Measurements from ENCODE around the gene GRIK3.

Gene GRIK3

DNA sequence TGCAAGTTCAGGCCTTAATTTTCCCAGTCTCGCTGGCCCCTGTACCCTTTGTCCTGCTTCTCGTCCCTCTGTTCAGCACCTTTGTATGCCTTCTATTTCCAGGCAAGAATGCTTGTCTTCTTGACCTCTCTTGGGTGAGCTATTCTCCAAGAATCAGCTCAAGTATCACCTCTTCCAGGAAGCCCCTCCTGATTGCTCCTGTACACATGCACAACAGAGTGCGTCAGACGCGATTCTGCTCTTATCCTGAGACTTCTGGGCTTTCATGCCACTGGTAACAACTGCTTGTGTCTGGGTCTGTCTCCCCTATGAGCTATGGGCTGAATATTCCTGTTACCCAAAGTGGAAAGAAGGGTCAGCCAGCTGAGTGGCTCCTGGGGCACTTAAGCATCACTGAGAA lies 170.8 kb downstream of the GRIK3 start:
- Histone ChIP-seq H3K36me3 (ENCODE audit: control insufficient read depth, insufficient read depth, low read length) (no peaks in the 10 kb centered on the region), H3K4me3 (ENCODE audit: insufficient read depth, low read depth, low read length) (no peak overlapping the region), H3K27ac (ENCODE audit: insufficient read depth, low read depth, low read length, poor library complexity, severe bottlenecking) (no peak overlapping the region), H3K27me3 (ENCODE audit: control insufficient read depth, insufficient read depth, low read length, poor library complexity, severe bottlenecking) (no peaks in the 10 kb centered on the region), H3K4me1 (ENCODE audit: control insufficient read depth, insufficient read depth, low read length) (no peaks in the 10 kb centered on the region), H3K9me3 (ENCODE audit: control insufficient read depth, low read length) (no peaks in the 10 kb centered on the region)
- WGBS, 2 experiments: 92% methylated on average over 5 of the region's 5 CpGs

DNA sequence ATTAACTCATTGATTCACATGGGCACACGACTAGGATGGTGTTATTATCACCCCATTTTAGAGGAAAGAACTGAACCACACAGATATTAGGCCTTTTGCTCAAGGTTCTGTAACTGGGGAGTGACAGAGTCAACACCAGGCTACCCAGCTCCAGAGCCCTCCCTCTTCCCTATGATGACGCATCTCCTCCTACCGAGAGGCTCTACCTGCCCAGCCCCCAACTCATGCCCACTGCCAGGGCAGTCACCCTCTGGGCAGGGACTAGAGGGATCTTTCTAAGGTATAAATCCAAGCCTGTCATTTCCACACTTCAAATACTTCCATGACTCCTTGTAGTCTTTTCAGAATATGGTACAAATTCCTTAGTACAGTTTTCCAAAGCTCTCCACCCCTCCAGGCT lies 171.3 kb downstream of the GRIK3 start:
- Histone ChIP-seq H3K4me3 (ENCODE audit: insufficient read depth, low read depth, low read length) (no peak overlapping the region), H3K36me3 (ENCODE audit: control insufficient read depth, insufficient read depth, low read length) (no peaks in the 10 kb centered on the region), H3K9me3 (ENCODE audit: control insufficient read depth, low read length) (no peaks in the 10 kb centered on the region), H3K4me1 (ENCODE audit: control insufficient read depth, insufficient read depth, low read length) (no peaks in the 10 kb centered on the region), H3K27me3 (ENCODE audit: control insufficient read depth, insufficient read depth, low read length, poor library complexity, severe bottlenecking) (no peaks in the 10 kb centered on the region), H3K27ac (ENCODE audit: insufficient read depth, low read depth, low read length, poor library complexity, severe bottlenecking) (no peak overlapping the region)
- 73 to 83% methylated on average over 3 of the region's 3 CpGs for WGBS, 2 experiments

DNA sequence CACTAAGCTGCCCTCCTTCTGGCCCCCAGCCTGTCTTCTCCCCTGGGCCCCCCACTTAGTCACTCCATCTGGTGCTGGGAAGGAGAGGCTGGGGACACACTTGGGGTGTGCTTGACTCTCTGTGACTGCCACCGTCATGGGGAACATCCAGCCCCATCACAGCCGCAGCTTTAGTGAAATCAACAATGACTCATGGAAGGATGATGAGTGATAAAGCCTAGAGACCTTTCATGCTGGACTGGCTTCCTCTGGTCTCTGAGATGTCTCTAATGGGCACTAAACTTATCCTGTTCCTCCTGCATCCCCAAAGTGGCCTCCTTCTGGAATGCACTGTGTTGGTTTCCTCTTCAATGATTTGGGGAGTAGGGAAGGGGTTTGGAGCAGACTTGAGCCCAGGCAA lies 172.9 kb downstream of the GRIK3 start:
- Histone ChIP-seq H3K27me3 (ENCODE audit: control insufficient read depth, insufficient read depth, low read length, poor library complexity, severe bottlenecking) (no peaks in the 10 kb centered on the region), H3K36me3 (ENCODE audit: control insufficient read depth, insufficient read depth, low read length) (no peaks in the 10 kb centered on the region), H3K9me3 (ENCODE audit: control insufficient read depth, low read length) (no peaks in the 10 kb centered on the region), H3K27ac (ENCODE audit: insufficient read depth, low read depth, low read length, poor library complexity, severe bottlenecking) (no peak overlapping the region), H3K4me3 (ENCODE audit: insufficient read depth, low read depth, low read length) (no peak overlapping the region), H3K4me1 (ENCODE audit: control insufficient read depth, insufficient read depth, low read length) (no peaks in the 10 kb centered on the region)
- 90 to 93% methylated on average over 2 of the region's 2 CpGs for WGBS, 2 experiments

DNA sequence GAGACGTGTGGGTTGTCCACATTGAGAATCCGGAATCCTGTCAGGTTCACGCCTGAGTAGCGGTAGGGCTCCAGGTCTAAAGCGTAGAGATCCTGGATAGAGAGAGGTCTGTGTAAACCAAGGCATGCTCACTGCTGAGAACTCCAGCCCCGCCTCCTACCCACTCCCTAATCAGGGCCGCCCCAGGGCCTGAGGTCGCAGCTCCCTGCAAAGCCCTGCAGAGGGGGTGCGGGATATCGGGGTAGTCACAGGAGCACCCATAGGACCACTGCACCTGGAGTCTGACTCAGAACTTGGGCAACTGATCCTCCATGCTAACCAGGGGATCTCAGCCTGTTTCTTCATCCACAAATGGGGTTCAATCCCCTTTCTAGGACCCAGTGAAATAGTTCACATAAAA lies 174.4 kb downstream of the GRIK3 start:
- 89 to 92% methylated on average over 10 of the region's 10 CpGs for WGBS, 2 experiments

DNA sequence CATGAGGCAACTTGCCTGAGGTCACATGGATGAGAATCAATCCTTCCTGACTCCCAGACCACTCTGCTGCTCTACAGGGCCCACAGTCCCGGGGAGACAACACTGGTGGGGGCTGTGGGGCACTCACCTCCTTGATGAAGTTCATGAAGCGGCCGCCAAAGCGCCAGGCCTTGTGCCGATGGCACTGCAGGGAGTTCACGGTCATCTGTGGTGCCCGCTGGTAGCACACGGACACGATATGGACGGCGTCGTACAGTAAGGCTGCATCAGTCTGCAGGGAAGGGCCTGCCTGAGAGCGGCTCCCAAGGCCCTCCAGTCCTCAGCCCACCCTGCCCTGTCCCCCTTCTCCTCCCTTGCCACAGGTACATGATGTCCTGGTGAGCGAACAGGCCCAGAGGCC lies 175.3 kb downstream of the GRIK3 start:
- Histone ChIP-seq H3K27ac (ENCODE audit: insufficient read depth, low read depth, low read length, poor library complexity, severe bottlenecking) (no peak overlapping the region), H3K27me3 (ENCODE audit: control insufficient read depth, insufficient read depth, low read length, poor library complexity, severe bottlenecking) (no peaks in the 10 kb centered on the region), H3K4me3 (ENCODE audit: insufficient read depth, low read depth, low read length) (no peak overlapping the region), H3K4me1 (ENCODE audit: control insufficient read depth, insufficient read depth, low read length) (no peaks in the 10 kb centered on the region), H3K36me3 (ENCODE audit: control insufficient read depth, insufficient read depth, low read length) (no peaks in the 10 kb centered on the region), H3K9me3 (ENCODE audit: control insufficient read depth, low read length) (no peaks in the 10 kb centered on the region)
- WGBS, 2 experiments: 96% methylated on average over 14 of the region's 14 CpGs

More for the DNA sequence above, 174.4 kb downstream of the GRIK3 start:
- Histone ChIP-seq H3K27me3 (ENCODE audit: control insufficient read depth, insufficient read depth, low read length, poor library complexity, severe bottlenecking) (no peaks in the 10 kb centered on the region), H3K27ac (ENCODE audit: insufficient read depth, low read depth, low read length, poor library complexity, severe bottlenecking) (no peak overlapping the region), H3K4me3 (ENCODE audit: insufficient read depth, low read depth, low read length) (no peak overlapping the region), H3K9me3 (ENCODE audit: control insufficient read depth, low read length) (no peaks in the 10 kb centered on the region), H3K4me1 (ENCODE audit: control insufficient read depth, insufficient read depth, low read length) (no peaks in the 10 kb centered on the region), H3K36me3 (ENCODE audit: control insufficient read depth, insufficient read depth, low read length) (no peaks in the 10 kb centered on the region)

DNA sequence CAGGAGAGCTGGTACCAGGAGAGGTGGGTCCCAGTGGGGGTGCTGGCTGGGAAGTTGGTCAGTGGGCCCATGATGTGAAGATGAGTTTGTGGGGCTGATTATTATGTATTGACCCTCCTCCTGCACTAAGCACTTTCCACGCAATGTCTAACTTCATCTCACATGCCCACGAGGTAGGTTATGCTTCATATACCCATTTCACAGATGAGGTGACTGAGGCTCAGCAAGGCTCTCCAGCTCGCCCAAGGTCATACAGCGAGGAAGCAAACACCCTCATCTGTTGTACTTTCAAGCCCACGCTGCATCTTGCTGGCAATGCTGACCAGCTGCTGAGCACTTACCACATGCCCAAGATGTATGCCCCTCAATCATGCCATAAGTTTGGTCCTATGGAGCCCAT lies 175.8 kb downstream of the GRIK3 start:
- WGBS, 2 experiments: 95 to 96% methylated on average over 5 of the region's 5 CpGs
- H3K27ac ChIP-seq (ENCODE audit: insufficient read depth, low read depth, low read length, poor library complexity, severe bottlenecking): no peak overlapping the region
- no peaks in the 10 kb centered on the region for H3K4me1 ChIP-seq (ENCODE audit: control insufficient read depth, insufficient read depth, low read length)
- H3K36me3 ChIP-seq (ENCODE audit: control insufficient read depth, insufficient read depth, low read length): no peaks in the 10 kb centered on the region
- H3K4me3 ChIP-seq (ENCODE audit: insufficient read depth, low read depth, low read length): no peak overlapping the region
- no peaks in the 10 kb centered on the region for H3K9me3 ChIP-seq (ENCODE audit: control insufficient read depth, low read length)
- no peaks in the 10 kb centered on the region for H3K27me3 ChIP-seq (ENCODE audit: control insufficient read depth, insufficient read depth, low read length, poor library complexity, severe bottlenecking)

DNA sequence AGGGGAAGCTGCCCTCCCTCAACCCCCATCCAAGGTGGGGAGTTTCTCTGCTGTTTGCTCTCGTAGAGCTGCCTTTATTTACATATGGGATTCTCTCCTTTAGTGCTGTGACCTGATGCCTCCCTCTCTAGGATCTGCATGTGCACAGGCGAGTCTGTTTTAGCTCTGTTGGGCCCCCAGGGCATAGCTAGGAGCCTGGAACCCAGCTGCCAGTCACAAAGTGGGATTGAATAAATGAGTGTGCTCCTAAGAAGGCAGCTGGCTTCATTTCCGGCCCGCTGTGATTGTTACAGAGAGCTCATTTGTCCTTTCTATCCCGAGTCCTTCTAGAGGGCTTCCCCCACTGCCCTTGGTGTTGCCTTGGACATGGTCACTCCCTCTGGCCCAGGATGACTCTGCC lies 176.6 kb downstream of the GRIK3 start:
- no peaks in the 10 kb centered on the region for H3K4me1 ChIP-seq (ENCODE audit: control insufficient read depth, insufficient read depth, low read length)
- H3K27me3 ChIP-seq (ENCODE audit: control insufficient read depth, insufficient read depth, low read length, poor library complexity, severe bottlenecking): no peaks in the 10 kb centered on the region
- 56 to 63% methylated on average over 5 of the region's 5 CpGs for WGBS, 2 experiments
- H3K36me3 ChIP-seq (ENCODE audit: control insufficient read depth, insufficient read depth, low read length): no peaks in the 10 kb centered on the region
- no peak overlapping the region for H3K27ac ChIP-seq (ENCODE audit: insufficient read depth, low read depth, low read length, poor library complexity, severe bottlenecking)
- H3K4me3 ChIP-seq (ENCODE audit: insufficient read depth, low read depth, low read length): no peak overlapping the region
- H3K9me3 ChIP-seq (ENCODE audit: control insufficient read depth, low read length): no peaks in the 10 kb centered on the region

DNA sequence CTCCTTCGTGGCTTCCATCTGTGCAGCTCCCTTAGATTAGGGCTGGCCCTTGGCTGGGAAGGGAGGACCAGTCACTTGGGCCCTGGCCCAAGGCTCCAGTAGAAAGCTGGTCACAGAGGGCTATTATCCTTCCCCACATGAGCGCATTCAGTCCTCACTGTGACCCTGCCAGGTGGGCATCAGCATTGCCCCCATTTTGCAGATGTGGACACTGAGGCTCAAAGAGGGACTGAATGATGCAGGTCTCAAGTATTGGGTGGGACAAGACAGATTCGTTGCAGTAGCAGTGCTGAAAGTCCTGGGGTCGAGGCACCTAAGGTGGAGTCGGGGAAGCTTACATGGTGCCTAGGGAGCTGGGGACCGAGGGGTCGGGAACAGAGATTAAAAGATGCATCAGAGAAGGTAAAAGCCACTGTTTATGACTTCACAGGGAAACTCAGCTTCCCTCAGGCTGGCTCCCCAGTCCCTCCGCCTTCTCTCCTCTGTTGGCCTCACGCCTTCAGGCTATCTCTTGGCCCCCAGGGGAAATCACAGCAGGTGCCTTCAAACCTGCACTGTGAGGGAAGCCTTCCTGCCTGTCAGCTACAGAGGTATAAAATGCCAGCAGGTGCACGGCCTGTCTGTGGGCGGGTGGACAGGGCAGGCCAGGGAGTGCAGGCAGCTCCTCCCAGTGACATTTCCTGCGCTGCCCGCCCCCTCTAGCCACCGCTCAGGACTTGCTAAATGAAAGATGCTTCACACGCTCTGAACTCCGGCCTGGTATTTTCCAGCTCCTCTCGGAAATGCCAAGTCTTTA lies 178.4 kb downstream of the GRIK3 start:
- Histone ChIP-seq H3K4me3 (ENCODE audit: insufficient read depth, low read depth, low read length) (no peak overlapping the region), H3K4me1 (ENCODE audit: control insufficient read depth, insufficient read depth, low read length) (peaks cover 5% of the 10 kb centered on the region), H3K9me3 (ENCODE audit: control insufficient read depth, low read length) (no peaks in the 10 kb centered on the region), H3K27ac (ENCODE audit: insufficient read depth, low read depth, low read length, poor library complexity, severe bottlenecking) (no peak overlapping the region), H3K36me3 (ENCODE audit: control insufficient read depth, insufficient read depth, low read length) (no peaks in the 10 kb centered on the region), H3K27me3 (ENCODE audit: control insufficient read depth, insufficient read depth, low read length, poor library complexity, severe bottlenecking) (no peaks in the 10 kb centered on the region)
- WGBS, 2 experiments: 69 to 70% methylated on average over 17 of the region's 17 CpGs

DNA sequence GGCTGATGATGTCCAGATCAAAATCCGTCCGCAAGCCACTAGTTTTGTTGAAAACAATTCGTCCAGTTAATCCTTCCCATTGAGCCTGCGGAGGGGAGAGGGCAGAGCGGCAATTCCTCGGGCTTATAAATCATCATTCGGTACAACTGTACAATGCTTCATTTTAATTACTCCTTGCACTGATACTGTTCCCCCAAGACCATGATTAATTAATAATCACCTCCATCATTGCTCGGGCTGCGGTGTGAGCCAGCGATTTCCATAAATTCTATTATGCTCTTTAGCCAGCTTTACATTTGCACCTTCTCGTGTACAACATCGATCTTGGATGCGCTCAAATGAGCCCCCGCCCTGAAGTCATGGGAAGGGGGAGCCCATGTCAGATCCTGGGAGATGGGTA lies 180.7 kb downstream of the GRIK3 start:
- H3K27me3 ChIP-seq (ENCODE audit: control insufficient read depth, insufficient read depth, low read length, poor library complexity, severe bottlenecking): no peaks in the 10 kb centered on the region
- WGBS, 2 experiments: 94% methylated on average over 14 of the region's 14 CpGs
- H3K9me3 ChIP-seq (ENCODE audit: control insufficient read depth, low read length): no peaks in the 10 kb centered on the region

DNA sequence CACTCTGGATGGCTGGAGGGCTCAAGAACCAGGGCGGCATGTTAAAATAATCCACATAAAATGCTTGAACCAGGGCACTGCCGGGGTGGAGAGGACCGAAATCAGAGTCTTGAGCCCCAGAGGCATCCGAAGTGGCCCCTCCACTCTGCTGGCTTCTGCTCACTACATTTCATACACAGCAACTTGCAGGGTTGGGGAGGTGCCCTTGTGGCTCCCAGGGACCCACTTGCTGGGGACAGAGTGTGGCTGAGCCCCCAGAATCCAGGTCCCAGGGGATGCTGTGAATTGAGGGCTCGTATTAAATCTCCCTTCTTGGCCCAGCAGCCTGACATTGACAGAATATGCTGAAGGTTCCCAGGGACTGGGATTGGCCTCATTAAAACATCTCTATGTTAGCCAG lies 181.7 kb downstream of the GRIK3 start:
- H3K27me3 ChIP-seq (ENCODE audit: control insufficient read depth, insufficient read depth, low read length, poor library complexity, severe bottlenecking): no peaks in the 10 kb centered on the region
- WGBS, 2 experiments: 93 to 95% methylated on average over 5 of the region's 5 CpGs
- peaks cover 5% of the 10 kb centered on the region for H3K4me1 ChIP-seq (ENCODE audit: control insufficient read depth, insufficient read depth, low read length)

More for the DNA sequence above, 180.7 kb downstream of the GRIK3 start:
- H3K4me3 ChIP-seq (ENCODE audit: insufficient read depth, low read depth, low read length): no peak overlapping the region
- no peaks in the 10 kb centered on the region for H3K36me3 ChIP-seq (ENCODE audit: control insufficient read depth, insufficient read depth, low read length)
- H3K4me1 ChIP-seq (ENCODE audit: control insufficient read depth, insufficient read depth, low read length): peaks cover 5% of the 10 kb centered on the region
- H3K27ac ChIP-seq (ENCODE audit: insufficient read depth, low read depth, low read length, poor library complexity, severe bottlenecking): no peak overlapping the region

More for the DNA sequence above, 181.7 kb downstream of the GRIK3 start:
- H3K9me3 ChIP-seq (ENCODE audit: control insufficient read depth, low read length): no peaks in the 10 kb centered on the region
- H3K4me3 ChIP-seq (ENCODE audit: insufficient read depth, low read depth, low read length): no peak overlapping the region
- H3K27ac ChIP-seq (ENCODE audit: insufficient read depth, low read depth, low read length, poor library complexity, severe bottlenecking): no peak overlapping the region
- H3K36me3 ChIP-seq (ENCODE audit: control insufficient read depth, insufficient read depth, low read length): no peaks in the 10 kb centered on the region

Measured in ectodermal cell (in vitro differentiated cells).